K562 (cell line): ENCODE data around the gene AZU1. TPM values are rescaled to one million over a fixed set of nuclear protein-coding genes. Genes with fewer than 3 reads are reported as not detected.

Experiments used
- ATAC-seq: fragments of 200-7000 bp; cut with Tn5 transposase; 3 replicates; pipeline ENCODE4 v1.9.1; 2020; ENCODE audit warnings: moderate library complexity
- BruUV-seq: library from RNA; stranded (reverse); fragments of 400-500 nt; replicated peaks from 2 replicates; lab custom pipeline; 2021; lab: Mats Ljungman, UMichigan
- CTCF ChIA-PET: fragments of 300-600 bp; formaldehyde crosslinking; extraction: SDS; loops from one replicate; lab custom pipeline; 2021; ENCODE audit warnings: low intra/inter-chr PET ratio; lab: Yijun Ruan, JAX
- POLR2A ChIA-PET: fragments of 300-600, 350-650 bp; sonication (Branson Sonifier 250); formaldehyde crosslinking; extraction: SDS; loops from one replicate; lab custom pipeline; 2021; ENCODE audit warnings: antibody characterized with exemption, inconsistent platforms; lab: Yijun Ruan, JAX
- DNase-seq, 4 experiments: peaks; one replicate each; pipeline versions ENCODE4 v3.0.0 to v3.0.0-alpha.2; 2011 to 2018; ENCODE audit warnings: low spot score in 3 of 4, mixed read lengths in 3 of 4; ENCODE audit errors: extremely low read depth in 1 of 4
- FAIRE-seq: peaks from 2 replicates; lab custom pipeline; 2011; peaks lifted over from hg19 to GRCh38; lab: Jason Lieb, UNC
- H2AFZ ChIP-seq: 2 replicates; pipeline ENCODE4 v1.6.0; 2011; ENCODE audit warnings: low read depth, low read length, control low read depth, inconsistent platforms
- H3K27ac ChIP-seq: fragments of 200-600 bp; 3 replicates; pipeline ENCODE4 v1.8.0; 2011; ENCODE audit warnings: low read depth, mild to moderate bottlenecking, control low read depth, inconsistent platforms, low read length, moderate library complexity, mixed read lengths; ENCODE audit errors: extremely low read depth
- H3K27me3 ChIP-seq, 2 experiments: fragments of 300-600 bp in 1 of 2; 2 replicates in 1 of 2; 3 replicates in 1 of 2; pipeline versions ENCODE4 v1.6.0 to v1.8.0; 2011; ENCODE audit warnings: inconsistent platforms in 2 of 2, low read length in 2 of 2, mild to moderate bottlenecking in 1 of 2, mixed read lengths in 1 of 2, moderate library complexity in 1 of 2; ENCODE audit not compliant: control insufficient read depth in 2 of 2, insufficient read depth in 2 of 2
- H3K36me3 ChIP-seq: fragments of 300-600 bp; 3 replicates; pipeline ENCODE4 v1.8.0; 2011; ENCODE audit warnings: mild to moderate bottlenecking, low read length, inconsistent platforms; ENCODE audit not compliant: control insufficient read depth, insufficient read depth
- H3K4me1 ChIP-seq, 2 experiments: fragments of 200-600 bp in 1 of 2; replicated peaks in 1 of 2; 2 replicates in 1 of 2; 3 replicates in 1 of 2; pipeline versions ENCODE4 v1.5.1 to v1.8.0; 2011; ENCODE audit warnings: inconsistent platforms in 2 of 2, low read length in 2 of 2, mild to moderate bottlenecking in 1 of 2, mixed read lengths in 1 of 2, moderate library complexity in 1 of 2; ENCODE audit not compliant: control insufficient read depth in 2 of 2, insufficient read depth in 2 of 2
- H3K4me2 ChIP-seq: 2 replicates; pipeline ENCODE4 v1.6.1; 2011; ENCODE audit warnings: low read length, control low read depth, inconsistent platforms, mixed read lengths; ENCODE audit not compliant: insufficient read depth
- H3K4me3 ChIP-seq: fragments of 200-600 bp; sonication (generic), shearing (Covaris generic); 2 replicates; pipeline ENCODE4 v1.5.1; 2016; ENCODE audit warnings: control low read depth, inconsistent platforms
- H3K79me2 ChIP-seq: fragments of 200-600 bp; 3 replicates; pipeline ENCODE4 v1.8.0; 2011; ENCODE audit warnings: low read length, inconsistent platforms; ENCODE audit not compliant: control insufficient read depth, insufficient read depth
- H3K9ac ChIP-seq, 2 experiments: 2 replicates each; pipeline versions ENCODE4 v1.6.0 to v1.6.1; 2011; ENCODE audit warnings: low read depth in 2 of 2, low read length in 2 of 2, control low read depth in 1 of 2, inconsistent platforms in 1 of 2, mild to moderate bottlenecking in 1 of 2, mixed read lengths in 1 of 2; ENCODE audit not compliant: insufficient read depth in 1 of 2
- H3K9me1 ChIP-seq: one replicate; pipeline ENCODE4 v1.6.0; 2011; ENCODE audit warnings: inconsistent platforms, mild to moderate bottlenecking, low read length, moderate library complexity; ENCODE audit not compliant: control insufficient read depth, insufficient read depth
- H3K9me3 ChIP-seq: replicated peaks from 2 replicates; pipeline ENCODE4 v1.5.1; 2011; ENCODE audit warnings: low read depth, low read length, inconsistent platforms; ENCODE audit not compliant: control insufficient read depth, insufficient read depth
- H4K20me1 ChIP-seq: replicated peaks from 2 replicates; pipeline ENCODE4 v1.6.1; 2011; ENCODE audit warnings: low read length, inconsistent platforms, mixed read lengths; ENCODE audit not compliant: control insufficient read depth, insufficient read depth
- CBX5 ChIP-seq: IDR thresholded peaks from 2 replicates; pipeline ENCODE4 v1.6.1; 2014; ENCODE audit warnings: low read depth, borderline replicate concordance
- CREBBP ChIP-seq: IDR thresholded peaks from one replicate; pipeline ENCODE4 v1.6.1; 2012; ENCODE audit warnings: low read depth, mild to moderate bottlenecking, control low read depth, inconsistent platforms, low read length
- ZBTB7A ChIP-seq: IDR thresholded peaks from 2 replicates; pipeline ENCODE4 v1.6.1; 2011; ENCODE audit warnings: low read depth, mild to moderate bottlenecking, low read length, moderate library complexity, borderline replicate concordance; ENCODE audit not compliant: control insufficient read depth
- ZNF253 ChIP-seq: fragments of 250-450 bp; sonication (Bioruptor Pico); conservative IDR thresholded peaks from 2 replicates; pipeline ENCODE4 v1.6.1; 2021; ENCODE audit warnings: mild to moderate bottlenecking
- WGBS: fragments of 100-300 bp; shearing (Covaris generic); methylation state at CpG from one replicate; pipeline ENCODE4 v1.1.6; 2016; ENCODE audit warnings: low coverage, mixed read lengths; ENCODE audit not compliant: insufficient coverage; ENCODE audit errors: missing lambda C conversion rate; 5-methylcytosine and 5-hydroxymethylcytosine counted together
- in situ Hi-C: fragments of 300-500 bp; cut with MboI; formaldehyde crosslinking; loops from 4 replicates; pipeline ENCODE4 v1.15.0; 2018; ENCODE audit warnings: inconsistent platforms, mixed read lengths
- intact Hi-C: fragments of 100-400 bp; cut with micrococcal nuclease; formaldehyde crosslinking; loops from 2 replicates; pipeline ENCODE4 v1.14.2; 2022
- polyA plus RNA-seq, 8 experiments: library from polyadenylated mRNA; depleted of rRNA in 4 of 8; stranded (reverse) in 5 of 8; unstranded in 3 of 8; fragments of >200 nt; fragmentation: Nextera tagmentation in 2 of 8; fragmentation: Illumina TruSeq in 1 of 8; extraction: Ambion mirVana in 2 of 8; extraction: Trizol in 1 of 8; gene quantifications; 2 replicates each; pipeline versions ENCODE4 v1.2.1 to v1.2.3, GENCODE V29; 2011 to 2014; ENCODE audit warnings: inconsistent platforms in 1 of 8, missing spikeins in 1 of 8
- total RNA-seq, 7 experiments: library from RNA; depleted of rRNA in 6 of 7; stranded (reverse); fragments of >200 nt in 6 of 7; fragmentation: Illumina TruSeq in 2 of 7; extraction: Trizol in 2 of 7; gene quantifications; 2 replicates each; pipeline versions ENCODE4 v1.2.1 to v1.2.3, GENCODE V29; 2011 to 2021; ENCODE audit warnings: low replicate concordance in 1 of 7
- TF ChIP-seq, protein P1 (sequence below): fragments of 250-450 bp; sonication (Bioruptor Pico); IDR thresholded peaks from 2 replicates; pipeline ENCODE4 v1.4.0; 2020; ENCODE audit warnings: mild to moderate bottlenecking, moderate library complexity
- TF ChIP-seq, protein P2 (sequence below): sonication (generic); formaldehyde crosslinking; IDR thresholded peaks from 2 replicates; pipeline ENCODE4 v1.8.0; 2022; ENCODE audit warnings: missing genetic modification reagents, mild to moderate bottlenecking, borderline replicate concordance

Gene AZU1
- total and polyA plus RNA-seq, 9 of the 15 experiments (the other 6 are each of a cell fraction or from before 2014, with no cell fraction given), result 0.29 to 1.9 (median 0.59) TPM; not detected in 3

DNA sequence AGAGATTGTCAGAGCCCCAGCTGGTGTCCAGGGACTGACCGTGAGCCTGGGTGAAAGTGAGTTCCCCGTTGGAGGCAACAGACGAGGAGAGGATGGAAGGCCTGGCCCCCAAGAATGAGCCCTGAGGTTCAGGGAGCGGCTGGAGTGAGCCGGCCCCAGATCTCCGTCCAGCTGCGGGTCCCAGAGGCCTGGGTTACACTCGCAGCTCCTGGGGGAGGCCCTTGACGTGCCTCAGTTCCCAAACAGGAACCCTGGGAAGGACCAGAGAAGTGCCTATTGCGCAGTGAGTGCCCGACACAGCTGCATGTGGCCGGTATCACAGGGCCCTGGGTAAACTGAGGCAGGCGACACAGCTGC is 23.3 kb downstream of the AZU1 start (continued):
- TF ChIP-seq ZNF253 (CRISPR knock-in tag) (no peak), CREBBP (no peak), CBX5 (no peak)
- TF ChIP-seq, protein P1, sequence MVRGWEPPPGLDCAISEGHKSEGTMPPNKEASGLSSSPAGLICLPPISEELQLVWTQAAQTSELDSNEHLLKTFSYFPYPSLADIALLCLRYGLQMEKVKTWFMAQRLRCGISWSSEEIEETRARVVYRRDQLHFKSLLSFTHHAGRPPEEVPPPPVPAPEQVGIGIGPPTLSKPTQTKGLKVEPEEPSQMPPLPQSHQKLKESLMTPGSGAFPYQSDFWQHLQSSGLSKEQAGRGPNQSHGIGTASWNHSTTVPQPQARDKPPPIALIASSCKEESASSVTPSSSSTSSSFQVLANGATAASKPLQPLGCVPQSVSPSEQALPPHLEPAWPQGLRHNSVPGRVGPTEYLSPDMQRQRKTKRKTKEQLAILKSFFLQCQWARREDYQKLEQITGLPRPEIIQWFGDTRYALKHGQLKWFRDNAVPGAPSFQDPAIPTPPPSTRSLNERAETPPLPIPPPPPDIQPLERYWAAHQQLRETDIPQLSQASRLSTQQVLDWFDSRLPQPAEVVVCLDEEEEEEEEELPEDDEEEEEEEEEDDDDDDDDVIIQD (CRISPR knock-in tag), result no peak

DNA sequence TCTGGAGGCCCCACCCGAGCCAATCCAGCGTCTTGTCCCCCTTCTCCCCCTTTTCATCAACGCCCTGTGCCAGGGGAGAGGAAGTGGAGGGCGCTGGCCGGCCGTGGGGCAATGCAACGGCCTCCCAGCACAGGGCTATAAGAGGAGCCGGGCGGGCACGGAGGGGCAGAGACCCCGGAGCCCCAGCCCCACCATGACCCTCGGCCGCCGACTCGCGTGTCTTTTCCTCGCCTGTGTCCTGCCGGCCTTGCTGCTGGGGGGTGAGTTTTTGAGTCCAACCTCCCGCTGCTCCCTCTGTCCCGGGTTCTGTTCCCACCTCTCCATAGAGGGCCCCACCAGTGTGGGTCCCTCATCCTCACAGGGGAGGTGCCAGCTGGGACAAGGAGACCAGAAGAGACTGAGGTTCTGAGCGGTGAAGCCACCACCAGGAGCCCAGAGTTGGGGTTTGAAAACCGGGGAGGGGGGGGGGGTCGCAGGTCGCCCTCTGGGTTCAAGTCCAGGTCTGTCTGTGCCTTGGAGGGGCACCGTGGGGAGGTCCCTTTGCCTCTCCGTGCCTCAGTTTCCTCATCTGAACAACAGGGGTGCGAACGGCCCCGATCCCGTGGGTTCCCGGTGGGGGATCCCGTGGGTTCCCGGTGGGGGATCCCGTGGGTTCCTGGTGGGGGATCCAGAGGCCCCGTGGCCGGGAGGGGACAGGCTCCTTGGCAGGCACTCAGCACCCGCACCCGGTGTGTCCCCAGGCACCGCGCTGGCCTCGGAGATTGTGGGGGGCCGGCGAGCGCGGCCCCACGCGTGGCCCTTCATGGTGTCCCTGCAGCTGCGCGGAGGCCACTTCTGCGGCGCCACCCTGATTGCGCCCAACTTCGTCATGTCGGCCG is 24.7 kb downstream of the AZU1 start, which contains the start of gene ELANE:
TSS of gene ELANE (plus strand) at position 168 of the 878 bp plus-strand sequence. CDS start at position 194, 26 bp downstream.
- Histone ChIP-seq H3K27me3 (no peaks in the 10 kb centered on the region), H3K9me3 (no peaks in the 10 kb centered on the region), H4K20me1 (no peaks in the 10 kb centered on the region), H3K4me2 (no peak within 1 kb of the TSS), H3K27ac (no peak within 1 kb of the TSS), H3K9me1 (no peaks in the 10 kb centered on the region), H3K79me2 (no peaks in the 10 kb centered on the region), H3K4me3 (no peak within 1 kb of the TSS), H2AFZ (no peak within 1 kb of the TSS), H3K36me3 (no peaks in the 10 kb centered on the region), H3K4me1 (peaks cover 5 to 54% of the 10 kb centered on the region in 2 experiments; a peak in 3 of 5 replicates), H3K9ac (peak within 1 kb of the TSS in 1 of 2 experiments; percentile 45; a peak in 1 of 4 replicates)
- ATAC-seq (no peak), FAIRE-seq (no peak), DNase-seq (no peak)
- WGBS, result 81% methylated on average over 40 of the region's 55 CpGs
- TF ChIP-seq, protein P2, sequence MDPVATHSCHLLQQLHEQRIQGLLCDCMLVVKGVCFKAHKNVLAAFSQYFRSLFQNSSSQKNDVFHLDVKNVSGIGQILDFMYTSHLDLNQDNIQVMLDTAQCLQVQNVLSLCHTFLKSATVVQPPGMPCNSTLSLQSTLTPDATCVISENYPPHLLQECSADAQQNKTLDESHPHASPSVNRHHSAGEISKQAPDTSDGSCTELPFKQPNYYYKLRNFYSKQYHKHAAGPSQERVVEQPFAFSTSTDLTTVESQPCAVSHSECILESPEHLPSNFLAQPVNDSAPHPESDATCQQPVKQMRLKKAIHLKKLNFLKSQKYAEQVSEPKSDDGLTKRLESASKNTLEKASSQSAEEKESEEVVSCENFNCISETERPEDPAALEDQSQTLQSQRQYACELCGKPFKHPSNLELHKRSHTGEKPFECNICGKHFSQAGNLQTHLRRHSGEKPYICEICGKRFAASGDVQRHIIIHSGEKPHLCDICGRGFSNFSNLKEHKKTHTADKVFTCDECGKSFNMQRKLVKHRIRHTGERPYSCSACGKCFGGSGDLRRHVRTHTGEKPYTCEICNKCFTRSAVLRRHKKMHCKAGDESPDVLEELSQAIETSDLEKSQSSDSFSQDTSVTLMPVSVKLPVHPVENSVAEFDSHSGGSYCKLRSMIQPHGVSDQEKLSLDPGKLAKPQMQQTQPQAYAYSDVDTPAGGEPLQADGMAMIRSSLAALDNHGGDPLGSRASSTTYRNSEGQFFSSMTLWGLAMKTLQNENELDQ, result no peak
- TF ChIP-seq ZBTB7A, result 0 out of 2 replicates have a peak, but pooled peaks have one; percentile 29
- ChIA-PET CTCF (no interaction called here), POLR2A (no interaction called here)
- intact Hi-C loops, result no loop called here
- BruUV-seq, result no TSS peak
- in situ Hi-C loops, result no loop called here
